Measurements from ENCODE around the gene CEP131.

DNA sequence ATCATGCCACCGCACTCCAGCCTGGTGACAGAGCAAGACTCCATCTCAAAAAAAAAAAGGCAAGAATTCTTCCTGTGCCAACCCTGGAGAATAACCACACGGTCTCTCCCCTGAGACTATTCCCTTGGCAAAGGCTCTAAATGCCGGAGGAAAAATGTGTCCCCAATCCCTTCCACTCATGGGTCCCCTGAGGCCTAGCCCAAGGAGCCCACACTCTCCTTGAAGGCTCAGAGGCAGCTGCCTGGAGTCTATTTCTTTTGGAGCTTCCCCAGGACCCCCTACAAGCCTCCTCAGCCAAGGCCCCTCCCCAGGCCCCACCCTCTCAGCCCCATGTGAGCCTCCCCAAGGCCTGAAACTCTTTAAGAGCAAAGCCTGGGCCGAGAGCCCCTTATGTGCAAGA, 16.6 kb downstream of the CEP131 start:
- TF ChIP-seq, protein P1, sequence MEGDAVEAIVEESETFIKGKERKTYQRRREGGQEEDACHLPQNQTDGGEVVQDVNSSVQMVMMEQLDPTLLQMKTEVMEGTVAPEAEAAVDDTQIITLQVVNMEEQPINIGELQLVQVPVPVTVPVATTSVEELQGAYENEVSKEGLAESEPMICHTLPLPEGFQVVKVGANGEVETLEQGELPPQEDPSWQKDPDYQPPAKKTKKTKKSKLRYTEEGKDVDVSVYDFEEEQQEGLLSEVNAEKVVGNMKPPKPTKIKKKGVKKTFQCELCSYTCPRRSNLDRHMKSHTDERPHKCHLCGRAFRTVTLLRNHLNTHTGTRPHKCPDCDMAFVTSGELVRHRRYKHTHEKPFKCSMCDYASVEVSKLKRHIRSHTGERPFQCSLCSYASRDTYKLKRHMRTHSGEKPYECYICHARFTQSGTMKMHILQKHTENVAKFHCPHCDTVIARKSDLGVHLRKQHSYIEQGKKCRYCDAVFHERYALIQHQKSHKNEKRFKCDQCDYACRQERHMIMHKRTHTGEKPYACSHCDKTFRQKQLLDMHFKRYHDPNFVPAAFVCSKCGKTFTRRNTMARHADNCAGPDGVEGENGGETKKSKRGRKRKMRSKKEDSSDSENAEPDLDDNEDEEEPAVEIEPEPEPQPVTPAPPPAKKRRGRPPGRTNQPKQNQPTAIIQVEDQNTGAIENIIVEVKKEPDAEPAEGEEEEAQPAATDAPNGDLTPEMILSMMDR (IDR thresholded peaks at IDR 0.05) = no peak
- TF ChIP-seq POLR2A (IDR thresholded peaks at IDR 0.05) = no peak

Data from vagina (tissue), 2 donors.